ENCODE data around the gene IQSEC1. TPM values are rescaled to one million over a fixed set of nuclear protein-coding genes. Genes with fewer than 3 reads are reported as not detected.

The IQSEC1 gene
- total RNA-seq, 1 donor = 22.1 TPM

DNA sequence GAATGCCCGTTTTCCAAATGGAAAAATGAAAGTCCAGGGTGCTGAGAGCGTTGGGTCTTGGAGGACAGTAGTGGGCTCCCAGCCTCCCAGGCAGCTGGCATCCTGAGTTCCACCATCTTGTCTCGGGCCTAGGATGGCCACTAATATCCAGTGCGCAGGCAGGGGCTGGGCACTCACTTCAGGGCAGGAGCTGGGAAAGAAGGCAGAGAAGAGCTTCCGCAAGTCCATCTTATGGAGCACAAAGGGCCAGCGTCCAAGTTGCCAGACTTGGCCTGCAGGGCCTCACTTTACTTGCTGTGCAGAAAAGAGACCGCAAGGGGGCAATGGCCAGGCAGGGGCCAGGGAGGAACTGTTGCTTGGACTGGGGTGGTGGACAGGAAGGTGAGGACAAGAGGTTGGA, 46.1 kb downstream of the IQSEC1 start:
- Histone ChIP-seq H3K4me3 (ENCODE audit: insufficient read depth, low read length) (no peak overlapping the region), H3K4me1 (ENCODE audit: insufficient read depth, low read length) (peaks cover 32% of the 10 kb centered on the region), H3K4me2 (ENCODE audit: insufficient read depth, low read length) (no peak overlapping the region), H3K36me3 (ENCODE audit: insufficient read depth, low read length) (no peaks in the 10 kb centered on the region), H3K9me3 (ENCODE audit: low read depth, low read length) (no peaks in the 10 kb centered on the region), H3K27me3 (ENCODE audit: insufficient read depth, low read length) (peaks cover 8% of the 10 kb centered on the region), H3K27ac (ENCODE audit: low read depth, low read length) (no peak overlapping the region), H4K20me1 (ENCODE audit: insufficient read depth, low read length) (no peaks in the 10 kb centered on the region), H3K79me2 (ENCODE audit: insufficient read depth, low read length) (no peaks in the 10 kb centered on the region), H2AFZ (ENCODE audit: low read length) (no peak overlapping the region)
- DNase-seq (ENCODE audit: insufficient read length, low spot score, missing footprints) = peak; percentile 52
- TF ChIP-seq, protein P1, sequence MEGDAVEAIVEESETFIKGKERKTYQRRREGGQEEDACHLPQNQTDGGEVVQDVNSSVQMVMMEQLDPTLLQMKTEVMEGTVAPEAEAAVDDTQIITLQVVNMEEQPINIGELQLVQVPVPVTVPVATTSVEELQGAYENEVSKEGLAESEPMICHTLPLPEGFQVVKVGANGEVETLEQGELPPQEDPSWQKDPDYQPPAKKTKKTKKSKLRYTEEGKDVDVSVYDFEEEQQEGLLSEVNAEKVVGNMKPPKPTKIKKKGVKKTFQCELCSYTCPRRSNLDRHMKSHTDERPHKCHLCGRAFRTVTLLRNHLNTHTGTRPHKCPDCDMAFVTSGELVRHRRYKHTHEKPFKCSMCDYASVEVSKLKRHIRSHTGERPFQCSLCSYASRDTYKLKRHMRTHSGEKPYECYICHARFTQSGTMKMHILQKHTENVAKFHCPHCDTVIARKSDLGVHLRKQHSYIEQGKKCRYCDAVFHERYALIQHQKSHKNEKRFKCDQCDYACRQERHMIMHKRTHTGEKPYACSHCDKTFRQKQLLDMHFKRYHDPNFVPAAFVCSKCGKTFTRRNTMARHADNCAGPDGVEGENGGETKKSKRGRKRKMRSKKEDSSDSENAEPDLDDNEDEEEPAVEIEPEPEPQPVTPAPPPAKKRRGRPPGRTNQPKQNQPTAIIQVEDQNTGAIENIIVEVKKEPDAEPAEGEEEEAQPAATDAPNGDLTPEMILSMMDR (IDR thresholded peaks at IDR 0.05; ENCODE audit: extremely low read depth, low read depth, low read length) = no peak

DNA sequence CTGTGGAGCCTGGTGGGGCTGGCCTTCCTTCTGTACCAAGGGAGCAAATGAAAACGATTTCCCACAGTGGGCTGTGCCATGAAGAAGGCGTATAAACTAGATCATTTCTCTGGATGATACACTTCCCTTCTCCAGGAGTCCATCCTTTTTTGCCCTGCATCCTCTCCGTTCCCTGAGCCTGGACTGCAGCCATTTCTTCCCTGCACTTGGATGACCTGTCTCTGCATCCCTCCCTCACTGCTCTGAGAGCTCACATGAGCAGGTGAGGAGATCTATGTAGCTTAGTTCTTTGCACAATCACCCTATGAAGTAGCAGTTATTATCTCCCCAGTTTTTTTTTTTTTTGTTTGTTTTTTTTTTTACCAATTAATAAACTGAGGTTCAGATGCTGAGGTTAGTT, 46.7 kb downstream of the IQSEC1 start:
- Histone ChIP-seq H3K27ac (ENCODE audit: low read depth, low read length) (no peak overlapping the region), H4K20me1 (ENCODE audit: insufficient read depth, low read length) (no peaks in the 10 kb centered on the region), H3K4me1 (ENCODE audit: insufficient read depth, low read length) (peaks cover 38% of the 10 kb centered on the region), H3K9me3 (ENCODE audit: low read depth, low read length) (no peaks in the 10 kb centered on the region), H3K79me2 (ENCODE audit: insufficient read depth, low read length) (no peaks in the 10 kb centered on the region), H3K4me2 (ENCODE audit: insufficient read depth, low read length) (no peak overlapping the region), H3K36me3 (ENCODE audit: insufficient read depth, low read length) (no peaks in the 10 kb centered on the region), H2AFZ (ENCODE audit: low read length) (no peak overlapping the region), H3K27me3 (ENCODE audit: insufficient read depth, low read length) (peaks cover 4% of the 10 kb centered on the region), H3K4me3 (ENCODE audit: insufficient read depth, low read length) (no peak overlapping the region)
- DNase-seq (ENCODE audit: insufficient read length, low spot score, missing footprints) = peak; percentile 6
- TF ChIP-seq, protein P1 (IDR thresholded peaks at IDR 0.05; ENCODE audit: extremely low read depth, low read depth, low read length) = no peak

- H3K4me2 ChIP-seq (ENCODE audit: insufficient read depth, low read length) = no peak overlapping the region
- peak overlapping the region; percentile 5 for H3K27ac ChIP-seq (ENCODE audit: low read depth, low read length)
- H3K36me3 ChIP-seq (ENCODE audit: insufficient read depth, low read length) = no peaks in the 10 kb centered on the region
- H3K27me3 ChIP-seq (ENCODE audit: insufficient read depth, low read length) = peaks cover 4% of the 10 kb centered on the region
- DNase-seq (ENCODE audit: insufficient read length, low spot score, missing footprints) = peak; percentile 73
- no peaks in the 10 kb centered on the region for H3K79me2 ChIP-seq (ENCODE audit: insufficient read depth, low read length)
- H2AFZ ChIP-seq (ENCODE audit: low read length) = no peak overlapping the region
- no peak overlapping the region for H3K4me3 ChIP-seq (ENCODE audit: insufficient read depth, low read length)
- no peaks in the 10 kb centered on the region for H3K9me3 ChIP-seq (ENCODE audit: low read depth, low read length)
- TF ChIP-seq, protein P1 (IDR thresholded peaks at IDR 0.05; ENCODE audit: extremely low read depth, low read depth, low read length) = no peak
- H3K4me1 ChIP-seq (ENCODE audit: insufficient read depth, low read length) = peaks cover 44% of the 10 kb centered on the region
- no peaks in the 10 kb centered on the region for H4K20me1 ChIP-seq (ENCODE audit: insufficient read depth, low read length)
These were observed 47.3 kb downstream of the IQSEC1 start for GRCh38 chr3:13025778-13026518.

DNA sequence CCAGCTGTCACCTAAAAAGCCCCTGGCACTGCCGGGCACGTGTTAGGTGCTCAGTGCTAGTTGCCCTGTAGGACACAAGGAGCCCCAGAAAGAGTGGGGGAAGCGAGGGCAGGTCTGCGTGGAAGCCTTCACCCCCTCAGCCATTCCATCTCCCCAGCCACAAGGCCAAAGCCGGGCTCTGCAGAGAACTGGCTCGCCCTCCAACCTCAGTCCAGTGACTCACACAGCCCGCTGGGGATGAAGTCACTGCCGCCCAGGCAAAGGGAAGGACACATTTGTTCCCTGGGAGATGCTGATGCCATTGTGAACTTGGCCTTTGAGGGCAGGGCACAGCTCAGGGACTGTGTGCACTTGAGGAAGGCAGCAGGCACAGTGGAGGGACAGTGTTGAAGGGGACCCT, 48.1 kb downstream of the IQSEC1 start:
- H3K36me3 ChIP-seq (ENCODE audit: insufficient read depth, low read length) = no peaks in the 10 kb centered on the region
- no peaks in the 10 kb centered on the region for H4K20me1 ChIP-seq (ENCODE audit: insufficient read depth, low read length)
- peaks cover 4% of the 10 kb centered on the region for H3K27me3 ChIP-seq (ENCODE audit: insufficient read depth, low read length)
- TF ChIP-seq, protein P1 (IDR thresholded peaks at IDR 0.05; ENCODE audit: extremely low read depth, low read depth, low read length) = no peak
- H3K9me3 ChIP-seq (ENCODE audit: low read depth, low read length) = no peaks in the 10 kb centered on the region
- H3K27ac ChIP-seq (ENCODE audit: low read depth, low read length) = peak overlapping the region; percentile 5
- peaks cover 52% of the 10 kb centered on the region for H3K4me1 ChIP-seq (ENCODE audit: insufficient read depth, low read length)
- peak overlapping the region; percentile 34 for H3K4me2 ChIP-seq (ENCODE audit: insufficient read depth, low read length)
- no peaks in the 10 kb centered on the region for H3K79me2 ChIP-seq (ENCODE audit: insufficient read depth, low read length)
- peak overlapping the region; percentile 57 for H2AFZ ChIP-seq (ENCODE audit: low read length)
- no peak overlapping the region for H3K4me3 ChIP-seq (ENCODE audit: insufficient read depth, low read length)
- DNase-seq (ENCODE audit: insufficient read length, low spot score, missing footprints) = peak; percentile 98
